Nephron progenitor cell (in vitro differentiated cells): ENCODE data around the gene C2orf81.

ENCODE experiments used
- DNase-seq: peaks from one replicate; pipeline ENCODE4 v3.0.0; 2021
- H3K27ac Mint-ChIP-seq: 2 replicates; pipeline ENCODE4 v1.8.0; 2021; ENCODE audit warnings: mild to moderate bottlenecking, moderate library complexity, mixed read lengths
- H3K27me3 Mint-ChIP-seq: 2 replicates; pipeline ENCODE4 v1.8.0; 2021; ENCODE audit warnings: mild to moderate bottlenecking, low read depth, mixed read lengths; ENCODE audit not compliant: poor library complexity
- H3K36me3 Mint-ChIP-seq: 2 replicates; pipeline ENCODE4 v1.8.0; 2021; ENCODE audit warnings: low read depth, mixed read lengths
- H3K4me1 Mint-ChIP-seq: 2 replicates; pipeline ENCODE4 v1.8.0; 2021; ENCODE audit warnings: mixed read lengths
- H3K4me3 Mint-ChIP-seq: 2 replicates; pipeline ENCODE4 v1.8.0; 2021; ENCODE audit warnings: mild to moderate bottlenecking, moderate library complexity, mixed read lengths
- H3K9me3 Mint-ChIP-seq: 2 replicates; pipeline ENCODE4 v1.8.0; 2021; ENCODE audit warnings: mild to moderate bottlenecking, moderate library complexity, mixed read lengths
- TF ChIP-seq, protein P1 (sequence below): fragments of 200-600 bp; sonication (generic); IDR thresholded peaks from 2 replicates; pipeline ENCODE4 v1.5.0; 2021; ENCODE audit warnings: antibody characterized with exemption

C2orf81 gene

DNA sequence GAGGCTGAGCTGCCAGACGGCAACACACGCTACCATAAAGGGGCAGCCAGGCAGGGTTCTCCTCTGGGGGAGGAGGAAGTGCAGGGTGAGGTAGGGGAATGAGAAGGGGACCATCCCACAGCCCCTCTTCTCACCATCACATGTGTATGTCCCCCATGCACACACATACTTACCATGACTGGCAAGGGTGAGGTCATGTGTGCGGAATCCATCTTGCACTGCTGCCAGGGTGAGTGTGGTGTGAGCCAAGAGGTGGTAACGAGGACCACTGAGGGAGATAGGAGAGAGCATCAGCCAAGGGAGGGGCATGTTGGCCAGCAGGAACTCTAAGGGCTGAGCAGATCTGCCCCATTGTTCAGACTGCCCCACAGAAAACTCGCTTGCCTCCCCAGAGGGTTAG lies 7.3 kb upstream of the C2orf81 start:
- peaks cover 30% of the 10 kb centered on the region for H3K4me1 Mint-ChIP-seq
- H3K4me3 Mint-ChIP-seq, result no peak overlapping the region
- H3K36me3 Mint-ChIP-seq, result peaks cover 54% of the 10 kb centered on the region
- peak overlapping the region; percentile 97 for H3K27ac Mint-ChIP-seq
- DNase-seq, result no peak
- H3K9me3 Mint-ChIP-seq, result no peaks in the 10 kb centered on the region
- H3K27me3 Mint-ChIP-seq, result peaks cover 3% of the 10 kb centered on the region
- TF ChIP-seq, protein P1, sequence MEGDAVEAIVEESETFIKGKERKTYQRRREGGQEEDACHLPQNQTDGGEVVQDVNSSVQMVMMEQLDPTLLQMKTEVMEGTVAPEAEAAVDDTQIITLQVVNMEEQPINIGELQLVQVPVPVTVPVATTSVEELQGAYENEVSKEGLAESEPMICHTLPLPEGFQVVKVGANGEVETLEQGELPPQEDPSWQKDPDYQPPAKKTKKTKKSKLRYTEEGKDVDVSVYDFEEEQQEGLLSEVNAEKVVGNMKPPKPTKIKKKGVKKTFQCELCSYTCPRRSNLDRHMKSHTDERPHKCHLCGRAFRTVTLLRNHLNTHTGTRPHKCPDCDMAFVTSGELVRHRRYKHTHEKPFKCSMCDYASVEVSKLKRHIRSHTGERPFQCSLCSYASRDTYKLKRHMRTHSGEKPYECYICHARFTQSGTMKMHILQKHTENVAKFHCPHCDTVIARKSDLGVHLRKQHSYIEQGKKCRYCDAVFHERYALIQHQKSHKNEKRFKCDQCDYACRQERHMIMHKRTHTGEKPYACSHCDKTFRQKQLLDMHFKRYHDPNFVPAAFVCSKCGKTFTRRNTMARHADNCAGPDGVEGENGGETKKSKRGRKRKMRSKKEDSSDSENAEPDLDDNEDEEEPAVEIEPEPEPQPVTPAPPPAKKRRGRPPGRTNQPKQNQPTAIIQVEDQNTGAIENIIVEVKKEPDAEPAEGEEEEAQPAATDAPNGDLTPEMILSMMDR, result no peak

DNA sequence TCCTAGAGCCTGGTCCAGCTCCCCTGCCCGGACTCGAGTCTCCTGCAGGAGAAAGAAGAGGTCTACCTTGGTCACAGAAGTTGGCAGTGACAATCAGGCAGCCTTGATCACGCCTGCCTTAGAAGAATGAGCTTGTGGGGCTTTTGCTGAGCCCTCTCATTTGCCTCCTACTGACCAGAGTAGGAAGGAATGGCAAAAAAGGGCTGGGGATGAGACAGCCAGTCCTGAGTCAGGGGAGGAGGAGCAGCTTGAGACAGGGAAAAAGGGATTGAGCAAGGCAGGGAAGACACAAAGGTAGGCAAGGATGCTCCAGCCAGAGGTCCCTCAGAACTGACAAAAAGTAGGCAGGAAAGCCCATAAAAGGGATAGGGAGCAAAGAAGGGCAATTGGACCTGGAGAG lies 6.1 kb upstream of the C2orf81 start:
- Mint-ChIP-seq H3K4me3 (no peak overlapping the region), H3K27me3 (peaks cover 7% of the 10 kb centered on the region), H3K27ac (peak overlapping the region; percentile 78), H3K9me3 (no peaks in the 10 kb centered on the region), H3K4me1 (peaks cover 41% of the 10 kb centered on the region), H3K36me3 (peaks cover 51% of the 10 kb centered on the region)
- TF ChIP-seq, protein P1, result no peak
- DNase-seq, result no peak

DNA sequence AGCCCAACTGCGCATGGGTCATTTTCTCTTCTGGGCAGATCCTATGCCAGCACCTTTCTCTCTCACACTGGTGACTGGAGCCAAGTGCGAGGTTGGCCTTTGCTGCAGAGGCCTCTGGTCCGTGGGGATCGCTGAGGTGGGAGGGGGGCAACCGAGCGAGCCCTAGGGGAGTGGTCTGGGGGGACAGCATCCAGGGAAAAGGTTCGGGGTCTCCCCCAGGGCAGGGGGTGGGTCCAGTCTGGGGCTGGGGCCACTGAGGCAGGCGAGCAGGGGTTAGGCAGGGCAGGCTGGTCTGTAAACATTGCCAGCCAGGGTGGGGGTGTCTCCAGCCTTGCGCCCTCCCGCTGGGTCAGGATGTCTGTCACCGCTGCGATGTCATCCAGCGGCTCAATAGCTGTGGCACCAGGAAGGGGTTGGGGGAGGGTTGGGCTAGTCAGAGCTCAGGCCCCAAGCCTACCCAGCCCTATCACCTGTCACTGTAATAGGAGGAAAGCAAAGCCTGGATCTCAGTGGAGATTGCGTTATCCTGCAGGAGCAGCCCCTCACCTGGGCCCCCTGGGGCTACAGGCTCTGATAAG lies 4.9 kb upstream of the C2orf81 start:
- no peaks in the 10 kb centered on the region for H3K9me3 Mint-ChIP-seq
- TF ChIP-seq, protein P1, result no peak
- peaks cover 50% of the 10 kb centered on the region for H3K4me1 Mint-ChIP-seq
- peaks cover 42% of the 10 kb centered on the region for H3K36me3 Mint-ChIP-seq
- H3K27me3 Mint-ChIP-seq, result peaks cover 11% of the 10 kb centered on the region
- peak overlapping the region; percentile 96 for H3K27ac Mint-ChIP-seq
- H3K4me3 Mint-ChIP-seq, result no peak overlapping the region
- DNase-seq, result no peak

DNA sequence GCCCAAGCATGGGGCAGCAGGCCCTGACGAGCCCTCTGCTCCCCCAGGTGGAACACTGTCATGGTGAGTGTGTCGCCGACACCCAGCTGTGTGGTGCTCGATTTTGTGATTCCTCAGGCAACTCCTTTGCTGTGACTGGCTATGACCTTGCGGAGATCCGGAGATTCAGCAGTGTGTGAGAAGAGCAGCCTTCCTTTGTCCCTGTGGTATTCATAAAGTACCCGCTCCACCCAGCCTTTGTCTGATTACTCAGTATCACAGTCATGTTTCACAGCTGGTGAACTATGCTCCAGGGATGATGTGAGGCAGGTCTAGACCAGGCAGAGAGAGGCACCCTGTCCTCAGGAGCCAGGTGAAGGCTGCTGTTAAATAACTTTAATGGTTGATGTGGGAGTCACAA lies 4.1 kb upstream of the C2orf81 start:
- no peak overlapping the region for H3K4me3 Mint-ChIP-seq
- H3K27me3 Mint-ChIP-seq, result peaks cover 16% of the 10 kb centered on the region
- H3K27ac Mint-ChIP-seq, result peak overlapping the region; percentile 96
- H3K9me3 Mint-ChIP-seq, result no peaks in the 10 kb centered on the region
- peaks cover 42% of the 10 kb centered on the region for H3K36me3 Mint-ChIP-seq
- TF ChIP-seq, protein P1, result no peak
- no peak for DNase-seq
- peaks cover 49% of the 10 kb centered on the region for H3K4me1 Mint-ChIP-seq

DNA sequence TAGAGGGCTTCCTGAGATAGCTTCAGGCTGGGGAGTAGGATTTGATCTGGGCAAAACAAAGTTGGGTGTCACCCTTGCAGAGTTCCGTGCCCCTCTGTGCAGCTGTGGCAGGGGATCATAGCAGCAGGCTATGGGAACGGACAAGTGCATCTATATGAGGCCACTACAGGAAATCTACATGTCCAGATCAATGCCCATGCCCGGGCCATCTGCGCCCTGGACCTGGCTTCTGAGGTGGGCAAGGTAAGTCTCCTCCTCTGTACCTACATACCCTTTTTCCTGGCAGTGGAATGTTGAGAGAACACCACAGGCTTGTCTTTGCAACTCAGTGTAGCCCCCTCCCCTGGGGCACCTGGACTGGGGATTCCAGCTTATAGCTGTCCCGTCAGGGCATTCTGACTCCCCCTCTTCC lies 3.6 kb upstream of the C2orf81 start:
- no peak overlapping the region for H3K4me3 Mint-ChIP-seq
- H3K4me1 Mint-ChIP-seq, result peaks cover 49% of the 10 kb centered on the region
- peaks cover 39% of the 10 kb centered on the region for H3K36me3 Mint-ChIP-seq
- no peak for DNase-seq
- H3K9me3 Mint-ChIP-seq, result no peaks in the 10 kb centered on the region
- H3K27ac Mint-ChIP-seq, result peak overlapping the region; percentile 96
- TF ChIP-seq, protein P1, result no peak
- peaks cover 21% of the 10 kb centered on the region for H3K27me3 Mint-ChIP-seq
